HEK293 (cell line): ENCODE measurements around the gene PACRG.

ENCODE experiments used
- CTCF ChIP-seq: fragments of 450-650 bp; formaldehyde crosslinking; IDR thresholded peaks from 2 replicates; pipeline ENCODE4 v1.5.1; 2016; ENCODE audit warnings: missing biosample characterization, missing genetic modification characterization
- HOXD13 ChIP-seq: sonication (generic); formaldehyde crosslinking; IDR thresholded peaks from 2 replicates; pipeline ENCODE4 v1.8.0; 2022; ENCODE audit warnings: missing genetic modification reagents, borderline replicate concordance
- REST ChIP-seq: fragments of 450-650 bp; formaldehyde crosslinking; IDR thresholded peaks from 2 replicates; pipeline ENCODE4 v1.5.1; 2016; ENCODE audit warnings: missing biosample characterization, missing genetic modification characterization
- ZNF19 ChIP-seq: fragments of 450-650 bp; formaldehyde crosslinking; IDR thresholded peaks from 2 replicates; pipeline ENCODE4; 2016; ENCODE audit warnings: missing biosample characterization, missing genetic modification characterization, low read depth
- ZNF350 ChIP-seq: fragments of 450-650 bp; formaldehyde crosslinking; IDR thresholded peaks from 2 replicates; pipeline ENCODE4 v1.5.0; 2017; ENCODE audit warnings: missing biosample characterization, mild to moderate bottlenecking, missing genetic modification characterization
- ZNF510 ChIP-seq: fragments of 450-650 bp; formaldehyde crosslinking; IDR thresholded peaks from 2 replicates; pipeline ENCODE4 v1.5.1; 2018; ENCODE audit warnings: mild to moderate bottlenecking, missing genetic modification characterization, missing biosample characterization; ENCODE audit not compliant: insufficient replicate concordance
- ZNF518A ChIP-seq: fragments of 450-650 bp; formaldehyde crosslinking; conservative IDR thresholded peaks from 2 replicates; pipeline ENCODE4 v1.5.1; 2016; ENCODE audit warnings: low read depth, missing biosample characterization, missing genetic modification characterization
- ZNF704 ChIP-seq: fragments of 450-650 bp; formaldehyde crosslinking; IDR thresholded peaks from 2 replicates; pipeline ENCODE4 v1.5.1; 2016; ENCODE audit warnings: missing biosample characterization, missing genetic modification characterization

- no peak for TF ChIP-seq ZNF518A (tag by site-specific recombination)
- no peak for TF ChIP-seq CTCF (tag by site-specific recombination)
- no peak for TF ChIP-seq ZNF510 (tag by site-specific recombination)
- TF ChIP-seq ZNF350 (tag by site-specific recombination) = no peak
- no peak for TF ChIP-seq ZNF704 (tag by site-specific recombination)
- no peak for TF ChIP-seq REST (tag by site-specific recombination)
- TF ChIP-seq ZNF19 (tag by site-specific recombination) = no peak
- no peak for TF ChIP-seq HOXD13 (CRISPR knock-in tag)
Observed at GRCh38 chr6:162699961-162700360, 27.8 kb upstream of the PACRG start.
